HepG2 (cell line): Measurements from ENCODE around the gene ZNRF3. TPM values are rescaled to one million over a fixed set of nuclear protein-coding genes. Genes with fewer than 3 reads are reported as not detected.

ENCODE experiments used
- ATAC-seq: fragments of 200-7000 bp; cut with Tn5 transposase; 3 replicates; pipeline ENCODE4 v1.9.1; 2020; ENCODE audit warnings: mild to moderate bottlenecking, moderate library complexity
- BruUV-seq: library from RNA; stranded (reverse); fragments of 400-500 nt; replicated peaks from 2 replicates; lab custom pipeline; 2021; lab: Mats Ljungman, UMichigan
- CTCF ChIA-PET: fragments of 300-600 bp; formaldehyde crosslinking; extraction: SDS; loops from one replicate; lab custom pipeline; 2021; ENCODE audit warnings: low total read pairs, inconsistent platforms, low intra/inter-chr PET ratio; lab: Yijun Ruan, JAX
- POLR2A ChIA-PET: fragments of 350-600 bp; sonication (Branson Sonifier 250); formaldehyde crosslinking; loops from one replicate; lab custom pipeline; 2020; ENCODE audit warnings: antibody characterized with exemption, inconsistent platforms; lab: Yijun Ruan, JAX
- DNase-seq: peaks from one replicate; pipeline ENCODE4 v3.0.0-alpha.2; 2015; ENCODE audit warnings: low spot score
- FAIRE-seq: peaks from 3 replicates; lab custom pipeline; 2011; peaks lifted over from hg19 to GRCh38; lab: Jason Lieb, UNC
- H2AFZ ChIP-seq: one replicate; pipeline ENCODE4 v1.6.1; 2011; ENCODE audit warnings: low read length, inconsistent platforms
- H3K27ac ChIP-seq: fragments of 300-600 bp; 3 replicates; pipeline ENCODE4 v1.8.0; 2011; ENCODE audit warnings: mixed run types, mild to moderate bottlenecking, mixed read lengths, low read length, inconsistent platforms; ENCODE audit not compliant: insufficient read depth; ENCODE audit errors: extremely low read length
- H3K27me3 ChIP-seq, 2 experiments: fragments of 200-600 bp in 1 of 2; 2 replicates in 1 of 2; 3 replicates in 1 of 2; pipeline versions ENCODE4 v1.6.0 to v1.8.0; 2011; ENCODE audit warnings: low read length in 2 of 2, mild to moderate bottlenecking in 2 of 2, moderate library complexity in 2 of 2, inconsistent platforms in 1 of 2; ENCODE audit not compliant: insufficient read depth in 2 of 2, control insufficient read depth in 1 of 2
- H3K36me3 ChIP-seq, 2 experiments: fragments of 200-600 bp in 1 of 2; replicated peaks in 1 of 2; 2 replicates in 1 of 2; 3 replicates in 1 of 2; pipeline versions ENCODE4 v1.5.1 to v1.8.0; 2011; ENCODE audit warnings: low read length in 2 of 2, inconsistent platforms in 1 of 2; ENCODE audit not compliant: insufficient read depth in 2 of 2, control insufficient read depth in 1 of 2
- H3K4me1 ChIP-seq: 2 replicates; pipeline ENCODE4 v1.5.1; 2012; ENCODE audit warnings: low read length, inconsistent platforms; ENCODE audit not compliant: insufficient read depth
- H3K4me2 ChIP-seq: 2 replicates; pipeline ENCODE4 v1.6.0; 2011; ENCODE audit warnings: low read depth, low read length, inconsistent platforms
- H3K4me3 ChIP-seq, 3 experiments: fragments of 200-600 bp in 1 of 3; sonication (generic), shearing (Covaris generic) in 1 of 3; replicated peaks in 1 of 3; 2 replicates each; pipeline ENCODE4 v1.5.1; 2011 to 2016; ENCODE audit warnings: low read length in 3 of 3, inconsistent platforms in 2 of 3, low read depth in 2 of 3, mild to moderate bottlenecking in 2 of 3, control low read depth in 1 of 3, mixed read lengths in 1 of 3; ENCODE audit not compliant: insufficient read depth in 1 of 3
- H3K79me2 ChIP-seq: one replicate; pipeline ENCODE4 v1.6.1; 2011; ENCODE audit warnings: low read length, inconsistent platforms; ENCODE audit not compliant: insufficient read depth
- H3K9ac ChIP-seq: 2 replicates; pipeline ENCODE4 v1.6.0; 2011; ENCODE audit warnings: mild to moderate bottlenecking, low read depth, low read length, inconsistent platforms; ENCODE audit not compliant: insufficient read depth
- H3K9me3 ChIP-seq: 2 replicates; pipeline ENCODE4 v1.5.1; 2012; ENCODE audit warnings: mild to moderate bottlenecking, low read length
- H4K20me1 ChIP-seq: 2 replicates; pipeline ENCODE4 v1.6.0; 2011; ENCODE audit warnings: inconsistent platforms, mild to moderate bottlenecking, low read length, moderate library complexity; ENCODE audit not compliant: insufficient read depth
- IKZF1 ChIP-seq: fragments of 450-650 bp; IDR thresholded peaks from 2 replicates; pipeline ENCODE4 v1.7.1; 2016
- MAZ ChIP-seq, 2 experiments: sonication (generic) in 1 of 2; formaldehyde crosslinking in 1 of 2; IDR thresholded peaks; 2 replicates each; pipeline versions ENCODE4 v1.5.0 to v1.6.1; 2012 to 2020; ENCODE audit warnings: low read depth in 2 of 2, mild to moderate bottlenecking in 2 of 2, borderline replicate concordance in 1 of 2, improper control_type of control experiment in 1 of 2, low read length in 1 of 2, missing genetic modification reagents in 1 of 2, moderate library complexity in 1 of 2
- NRL ChIP-seq: sonication (generic); formaldehyde crosslinking; IDR thresholded peaks from 2 replicates; pipeline ENCODE4 v1.5.0; 2020; ENCODE audit warnings: missing genetic modification reagents, mild to moderate bottlenecking, moderate library complexity, borderline replicate concordance
- RAD21 ChIP-seq: fragments of 450-650 bp; formaldehyde crosslinking; IDR thresholded peaks from 2 replicates; pipeline ENCODE4 v1.5.0; 2020; ENCODE audit warnings: mild to moderate bottlenecking
- SMAD3 ChIP-seq: sonication (generic); formaldehyde crosslinking; IDR thresholded peaks from 2 replicates; pipeline ENCODE4 v1.4.0; 2020; ENCODE audit warnings: missing genetic modification reagents
- SPEN ChIP-seq: sonication (generic); formaldehyde crosslinking; IDR thresholded peaks from 2 replicates; pipeline ENCODE4 v1.5.1; 2020; ENCODE audit warnings: low read depth, mild to moderate bottlenecking, missing genetic modification reagents
- TBX2 ChIP-seq: sonication (generic); formaldehyde crosslinking; IDR thresholded peaks from 2 replicates; pipeline ENCODE4 v1.5.0; 2020; ENCODE audit warnings: missing genetic modification reagents, mild to moderate bottlenecking, borderline replicate concordance
- YY1 ChIP-seq: IDR thresholded peaks from 2 replicates; pipeline ENCODE4 v1.6.1; 2011; ENCODE audit warnings: low read length, low read depth, moderate library complexity, mild to moderate bottlenecking; ENCODE audit not compliant: insufficient read depth, insufficient replicate concordance
- ZBED4 ChIP-seq: sonication (generic); formaldehyde crosslinking; IDR thresholded peaks from 2 replicates; pipeline ENCODE4 v1.4.0; 2020; ENCODE audit warnings: missing genetic modification reagents, borderline replicate concordance
- ZC3H13 ChIP-seq: sonication (generic); formaldehyde crosslinking; IDR thresholded peaks from 2 replicates; pipeline ENCODE4 v1.8.1; 2023; ENCODE audit warnings: mild to moderate bottlenecking, missing genetic modification reagents, moderate library complexity
- ZNF276 ChIP-seq: sonication (generic); formaldehyde crosslinking; IDR thresholded peaks from 2 replicates; pipeline ENCODE4 v1.4.0; 2020; ENCODE audit warnings: mild to moderate bottlenecking, low read depth, missing genetic modification reagents
- WGBS: methylation state at CpG from one replicate; pipeline ENCODE4 v1.1.6; 2017; ENCODE audit warnings: low lambda C conversion rate; 5-methylcytosine and 5-hydroxymethylcytosine counted together
- in situ Hi-C: cut with HindIII; loops from 2 replicates; pipeline ENCODE4 v1.10.0; 2017; ENCODE audit warnings: low pct_unique_long_range_greater_than_20kb; ENCODE audit not compliant: extremely low pct_ligation_motif_present
- intact Hi-C: fragments of 100-400 bp; cut with micrococcal nuclease; formaldehyde crosslinking; loops from one replicate; pipeline ENCODE4 v1.10.0; 2022; ENCODE audit not compliant: unreplicated experiment
- polyA plus RNA-seq, 8 experiments: library from polyadenylated mRNA; depleted of rRNA in 3 of 8; stranded (reverse) in 7 of 8; unstranded in 1 of 8; fragments of >200 nt; fragmentation: Illumina TruSeq in 4 of 8; extraction: Trizol in 4 of 8; gene quantifications; 2 replicates each; pipeline versions ENCODE4 v1.2.1 to v1.2.3, GENCODE V29; 2011 to 2016; ENCODE audit warnings: low read depth in 4 of 8, missing spikeins in 1 of 8, mixed read lengths in 1 of 8; ENCODE audit not compliant: insufficient read depth in 1 of 8
- total RNA-seq, 5 experiments: library from RNA; depleted of rRNA; stranded (reverse); fragments of >200 nt; fragmentation: Illumina TruSeq; extraction: Trizol; gene quantifications; 2 replicates each; pipeline ENCODE4 v1.2.3, GENCODE V29; 2016; ENCODE audit warnings: low read depth in 1 of 5
- TF ChIP-seq, protein P1 (sequence below): IDR thresholded peaks from 2 replicates; pipeline ENCODE4 v1.6.1; 2016; ENCODE audit warnings: missing genetic modification reagents, missing compliant biosample characterization

The ZNRF3 gene
- total and polyA plus RNA-seq, 2 of the 13 experiments (the other 11 are each of a cell fraction or from before 2014, with no cell fraction given): 20.3 to 36.7 TPM

DNA sequence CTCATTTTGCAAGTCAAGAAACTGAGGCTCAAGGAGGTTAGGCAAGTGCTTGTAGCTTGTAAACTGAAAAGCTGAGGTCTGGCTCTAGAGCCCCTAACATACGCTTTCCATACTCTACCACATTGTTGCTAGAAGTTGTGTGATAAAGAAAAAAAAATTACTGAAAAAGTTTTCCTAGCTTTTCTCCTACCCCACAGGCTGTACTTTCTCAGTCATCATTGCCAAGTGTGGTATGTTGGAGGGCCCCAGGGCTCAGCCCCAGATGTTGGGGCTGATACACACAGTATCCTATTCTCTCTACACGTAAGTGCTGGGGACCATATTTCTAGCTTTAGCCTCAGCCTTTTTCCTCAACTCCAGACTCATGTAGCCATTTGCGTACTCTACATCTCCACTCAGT lies 205.4 kb downstream of the ZNRF3 start:
- DNase-seq: no peak
- Histone ChIP-seq H3K79me2 (no peaks in the 10 kb centered on the region), H3K9me3 (no peaks in the 10 kb centered on the region), H4K20me1 (peaks cover 2% of the 10 kb centered on the region; the same call in 1 of the 2 replicates), H3K4me2 (no peak overlapping the region)
- 95% methylated on average over 3 of the region's 3 CpGs for WGBS
- TF ChIP-seq SMAD3 (CRISPR knock-in tag): no peak
- TF ChIP-seq, all 625 proteins: peak for 0
- Histone ChIP-seq H3K4me3 (no peak overlapping the region), H3K27me3 (no peaks in the 10 kb centered on the region), H3K9ac (no peak overlapping the region), H3K27ac (no peak overlapping the region), H3K4me1 (peaks cover 22% of the 10 kb centered on the region), H3K36me3 (no peaks in the 10 kb centered on the region), H2AFZ (no peak overlapping the region)
- no peak for FAIRE-seq
- no TSS peak for BruUV-seq
- ChIA-PET CTCF (no interaction called here), POLR2A (no interaction called here)
- in situ Hi-C loops: no loop called here
- intact Hi-C loops: no loop called here
- no peak for ATAC-seq

DNA sequence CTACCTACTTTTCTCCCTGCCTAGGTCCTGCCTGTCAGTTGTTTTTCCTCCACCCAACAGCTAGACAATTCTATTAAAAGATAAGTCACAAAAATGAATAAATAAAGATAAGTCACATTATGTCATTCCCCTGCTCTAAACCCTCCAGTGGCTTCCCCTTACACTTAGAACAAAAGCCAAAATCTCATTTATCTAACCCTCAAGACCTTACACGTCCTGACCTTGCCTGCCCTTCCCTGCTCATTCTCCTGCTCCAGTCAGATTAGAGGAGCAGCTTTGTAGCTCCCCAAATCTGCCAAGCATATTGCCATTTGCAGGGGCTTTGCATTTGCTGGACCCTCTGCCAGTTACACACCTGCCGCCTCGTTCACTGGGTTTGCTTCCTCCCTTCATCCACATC lies 206.1 kb downstream of the ZNRF3 start:
- Histone ChIP-seq H3K9me3 (no peaks in the 10 kb centered on the region), H3K4me3 (no peak overlapping the region), H3K4me1 (peaks cover 26% of the 10 kb centered on the region), H3K36me3 (no peaks in the 10 kb centered on the region), H3K9ac (no peak overlapping the region), H4K20me1 (peaks cover 4% of the 10 kb centered on the region; the same call in 1 of the 2 replicates), H3K27ac (no peak overlapping the region), H2AFZ (no peak overlapping the region), H3K4me2 (no peak overlapping the region), H3K27me3 (no peaks in the 10 kb centered on the region), H3K79me2 (no peaks in the 10 kb centered on the region)
- BruUV-seq: no TSS peak
- FAIRE-seq (no peak), DNase-seq (no peak), ATAC-seq (no peak)
- in situ Hi-C loops (no loop called here), intact Hi-C loops (no loop called here)
- WGBS: 85% methylated on average over 3 of the region's 3 CpGs
- ChIA-PET POLR2A (no interaction called here), CTCF (no interaction called here)
- TF ChIP-seq ZNF276 (CRISPR knock-in tag): no peak
- no peak for TF ChIP-seq ZBED4 (CRISPR knock-in tag)
- TF ChIP-seq MAZ (IDR thresholded peaks at IDR 0.05; ENCODE audit: borderline replicate concordance, low read depth, low read length): no peak
- no peak for TF ChIP-seq MAZ (CRISPR knock-in tag; IDR thresholded peaks at IDR 0.05; ENCODE audit: low read depth)
- no peak for TF ChIP-seq IKZF1
- TF ChIP-seq YY1: no peak
- no peak for TF ChIP-seq RAD21 (CRISPR knock-in tag)
- no peak for TF ChIP-seq ZC3H13 (CRISPR knock-in tag)
- TF ChIP-seq TBX2 (CRISPR knock-in tag): no peak
- TF ChIP-seq, protein P1, sequence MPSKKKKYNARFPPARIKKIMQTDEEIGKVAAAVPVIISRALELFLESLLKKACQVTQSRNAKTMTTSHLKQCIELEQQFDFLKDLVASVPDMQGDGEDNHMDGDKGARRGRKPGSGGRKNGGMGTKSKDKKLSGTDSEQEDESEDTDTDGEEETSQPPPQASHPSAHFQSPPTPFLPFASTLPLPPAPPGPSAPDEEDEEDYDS (CRISPR knock-in tag): no peak
- no peak for TF ChIP-seq NRL (CRISPR knock-in tag)
- TF ChIP-seq SPEN (CRISPR knock-in tag): no peak
